ENCODE measurements around the gene KICS2. TPM values are rescaled to one million over a fixed set of nuclear protein-coding genes. Genes with fewer than 3 reads are reported as not detected.

KICS2 gene
- total and polyA plus RNA-seq, 9 of the 15 experiments (the other 6 are each of a cell fraction or from before 2014, with no cell fraction given), result 2.3 to 6.4 (median 5.5) TPM

DNA sequence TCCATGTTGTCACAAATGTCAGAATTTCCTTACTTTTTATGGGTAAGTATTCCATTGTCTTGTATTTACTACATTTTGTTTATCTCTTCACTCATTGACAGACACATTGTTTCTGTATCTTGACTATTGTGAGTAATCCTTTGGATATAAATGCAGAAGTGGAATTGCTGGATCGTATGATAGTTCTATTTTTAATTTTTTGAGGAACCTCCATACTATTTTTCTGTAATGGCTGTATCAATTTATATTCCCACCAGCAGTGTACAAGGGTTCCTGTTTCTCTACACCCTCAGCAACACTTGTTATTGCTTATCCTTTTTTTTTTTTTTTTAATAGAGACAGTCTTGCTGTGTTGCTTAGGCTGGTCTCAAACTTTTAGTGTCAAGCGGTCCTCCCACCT is 3.5 kb upstream of the KICS2 start:
- Histone ChIP-seq H3K4me1 (replicated peaks in 1 of 2; ENCODE audit: control insufficient read depth in 2 of 2, insufficient read depth in 2 of 2, low read length in 2 of 2) (peaks cover 0 to 8% of the 10 kb centered on the region in 2 experiments; a peak in 2 of 5 replicates), H4K20me1 (replicated peaks; ENCODE audit: control insufficient read depth, insufficient read depth, low read length) (no peaks in the 10 kb centered on the region), H3K4me3 (no peak overlapping the region), H3K4me2 (ENCODE audit: insufficient read depth, low read length) (no peak overlapping the region), H3K9ac (ENCODE audit: insufficient read depth in 1 of 2, low read depth in 2 of 2, low read length in 2 of 2) (no peak overlapping the region), H3K36me3 (ENCODE audit: control insufficient read depth, insufficient read depth, low read length) (no peaks in the 10 kb centered on the region), H3K9me3 (replicated peaks; ENCODE audit: control insufficient read depth, insufficient read depth, low read depth, low read length) (no peaks in the 10 kb centered on the region; the same call in 1 of the 2 replicates), H3K27ac (ENCODE audit: extremely low read depth, low read depth, low read length) (no peak overlapping the region), H2AFZ (ENCODE audit: low read depth, low read length) (no peak overlapping the region), H3K79me2 (ENCODE audit: control insufficient read depth, insufficient read depth, low read length) (peaks cover 12% of the 10 kb centered on the region), H3K9me1 (ENCODE audit: control insufficient read depth, insufficient read depth, low read length) (no peaks in the 10 kb centered on the region), H3K27me3 (ENCODE audit: control insufficient read depth in 2 of 2, insufficient read depth in 2 of 2, low read length in 2 of 2) (peaks cover 6 to 10% of the 10 kb centered on the region in 2 experiments; a peak in 3 of 5 replicates)
- WGBS (ENCODE audit: insufficient coverage, low coverage, missing lambda C conversion rate), result 0% methylated on average over 2 of the region's 2 CpGs
- CTCF ChIA-PET (ENCODE audit: low intra/inter-chr PET ratio), result no interaction called here
- DNase-seq (ENCODE audit: extremely low read depth in 1 of 4, low spot score in 3 of 4) (no peak), FAIRE-seq (no peak), ATAC-seq (no peak)
- BruUV-seq (replicated peaks), result no TSS peak
- in situ Hi-C loops (cut with MboI), result no loop called here
- POLR2A ChIA-PET, result no interaction called here
- intact Hi-C loops (cut with micrococcal nuclease), result no loop called here
- TF ChIP-seq BHLHE40 (IDR thresholded peaks at IDR 0.05; ENCODE audit: low read length) (no peak), ARID1B (IDR thresholded peaks at IDR 0.05) (no peak), SRSF7 (optimal IDR thresholded peaks at IDR 0.05; ENCODE audit: low read depth, low read length) (no peak), TEAD2 (tag; IDR thresholded peaks at IDR 0.05) (no peak), POU5F1 (IDR thresholded peaks at IDR 0.05; ENCODE audit: borderline replicate concordance, low read depth, low read length, partially characterized antibody) (no peak), HDAC2 (IDR thresholded peaks at IDR 0.05) (no peak)
- TF ChIP-seq, protein P1, sequence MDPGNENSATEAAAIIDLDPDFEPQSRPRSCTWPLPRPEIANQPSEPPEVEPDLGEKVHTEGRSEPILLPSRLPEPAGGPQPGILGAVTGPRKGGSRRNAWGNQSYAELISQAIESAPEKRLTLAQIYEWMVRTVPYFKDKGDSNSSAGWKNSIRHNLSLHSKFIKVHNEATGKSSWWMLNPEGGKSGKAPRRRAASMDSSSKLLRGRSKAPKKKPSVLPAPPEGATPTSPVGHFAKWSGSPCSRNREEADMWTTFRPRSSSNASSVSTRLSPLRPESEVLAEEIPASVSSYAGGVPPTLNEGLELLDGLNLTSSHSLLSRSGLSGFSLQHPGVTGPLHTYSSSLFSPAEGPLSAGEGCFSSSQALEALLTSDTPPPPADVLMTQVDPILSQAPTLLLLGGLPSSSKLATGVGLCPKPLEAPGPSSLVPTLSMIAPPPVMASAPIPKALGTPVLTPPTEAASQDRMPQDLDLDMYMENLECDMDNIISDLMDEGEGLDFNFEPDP (CRISPR knock-in tag; IDR thresholded peaks at IDR 0.05), result no peak

Data from K562 (cell line).